HG03558 (cell line): Measurements from ENCODE around the gene PLA2G15.

Experiments
- ATAC-seq: cut with Tn5 transposase; IDR thresholded peaks from one replicate; pipeline ENCODE4 v1.9.1; 2021; ENCODE audit warnings: moderate number of reproducible peaks; ENCODE audit not compliant: unreplicated experiment; ENCODE audit errors: extremely low read depth

The PLA2G15 gene, protein sequence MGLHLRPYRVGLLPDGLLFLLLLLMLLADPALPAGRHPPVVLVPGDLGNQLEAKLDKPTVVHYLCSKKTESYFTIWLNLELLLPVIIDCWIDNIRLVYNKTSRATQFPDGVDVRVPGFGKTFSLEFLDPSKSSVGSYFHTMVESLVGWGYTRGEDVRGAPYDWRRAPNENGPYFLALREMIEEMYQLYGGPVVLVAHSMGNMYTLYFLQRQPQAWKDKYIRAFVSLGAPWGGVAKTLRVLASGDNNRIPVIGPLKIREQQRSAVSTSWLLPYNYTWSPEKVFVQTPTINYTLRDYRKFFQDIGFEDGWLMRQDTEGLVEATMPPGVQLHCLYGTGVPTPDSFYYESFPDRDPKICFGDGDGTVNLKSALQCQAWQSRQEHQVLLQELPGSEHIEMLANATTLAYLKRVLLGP

DNA sequence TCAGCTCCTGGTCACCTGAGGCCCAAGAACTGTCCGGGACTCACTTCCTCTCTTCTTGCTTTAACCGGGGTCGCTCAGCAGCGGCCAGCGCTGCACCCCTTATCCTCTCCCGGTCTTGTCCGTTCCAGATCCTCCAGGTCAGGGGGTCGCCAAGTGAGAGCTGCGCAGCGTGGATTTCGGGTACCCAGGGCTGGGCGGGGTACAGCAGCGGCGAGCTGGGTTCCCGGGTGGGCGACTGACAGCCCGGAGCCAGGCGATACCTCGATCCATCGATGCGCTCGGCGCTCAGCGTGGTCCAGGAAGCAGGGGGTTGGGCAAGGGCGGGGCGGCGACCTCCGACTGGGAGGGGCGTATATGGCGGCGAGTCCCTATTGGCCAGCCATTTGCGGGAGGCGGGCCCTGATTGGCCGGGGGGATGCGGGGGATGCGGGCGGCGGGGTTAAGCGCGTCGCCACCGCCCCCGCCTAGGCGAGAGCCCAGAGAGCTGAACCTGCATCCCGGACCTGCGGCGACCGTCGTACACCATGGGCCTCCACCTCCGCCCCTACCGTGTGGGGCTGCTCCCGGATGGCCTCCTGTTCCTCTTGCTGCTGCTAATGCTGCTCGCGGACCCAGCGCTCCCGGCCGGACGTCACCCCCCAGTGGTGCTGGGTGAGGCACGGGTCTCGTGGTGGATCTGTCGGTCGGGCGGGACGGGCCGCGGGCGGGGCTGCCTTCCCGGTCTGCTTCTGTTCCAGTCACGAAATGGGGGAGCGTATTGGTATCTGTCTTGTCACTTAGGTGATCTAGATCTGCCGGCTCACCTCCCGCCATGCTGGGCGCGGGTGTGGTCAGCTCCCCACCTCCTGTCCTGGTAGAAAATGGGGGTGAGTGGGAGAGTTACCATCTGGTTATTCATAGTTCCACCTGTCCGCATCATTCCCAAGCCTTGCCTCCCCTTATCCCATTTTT lies at the start of gene PLA2G15:
TSS of gene PLA2G15 (plus strand) at position 471 of the 951 bp plus-strand sequence. CDS start at position 525, 54 bp downstream.
- ATAC-seq, result peak; percentile 45

DNA sequence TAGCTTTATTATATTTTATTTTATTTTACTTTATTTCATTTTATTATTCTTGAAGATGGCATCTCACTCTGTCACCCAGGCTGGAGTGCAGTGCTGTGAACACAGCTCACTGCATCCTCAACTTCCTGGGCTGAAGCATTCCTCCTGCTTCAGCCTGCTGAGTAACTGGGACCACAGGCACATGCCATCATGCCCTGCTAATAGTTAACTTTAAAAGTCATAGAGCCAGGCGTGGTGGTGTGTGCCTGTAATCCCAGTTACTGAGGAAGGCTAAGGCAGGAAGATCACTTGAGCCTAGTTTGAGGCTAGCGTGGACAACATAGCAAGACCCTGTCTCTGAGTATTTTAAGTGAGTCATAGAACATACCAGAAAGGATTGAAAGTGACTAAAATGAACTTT lies 47.9 kb upstream of the PLA2G15 start:
- no peak for ATAC-seq

DNA sequence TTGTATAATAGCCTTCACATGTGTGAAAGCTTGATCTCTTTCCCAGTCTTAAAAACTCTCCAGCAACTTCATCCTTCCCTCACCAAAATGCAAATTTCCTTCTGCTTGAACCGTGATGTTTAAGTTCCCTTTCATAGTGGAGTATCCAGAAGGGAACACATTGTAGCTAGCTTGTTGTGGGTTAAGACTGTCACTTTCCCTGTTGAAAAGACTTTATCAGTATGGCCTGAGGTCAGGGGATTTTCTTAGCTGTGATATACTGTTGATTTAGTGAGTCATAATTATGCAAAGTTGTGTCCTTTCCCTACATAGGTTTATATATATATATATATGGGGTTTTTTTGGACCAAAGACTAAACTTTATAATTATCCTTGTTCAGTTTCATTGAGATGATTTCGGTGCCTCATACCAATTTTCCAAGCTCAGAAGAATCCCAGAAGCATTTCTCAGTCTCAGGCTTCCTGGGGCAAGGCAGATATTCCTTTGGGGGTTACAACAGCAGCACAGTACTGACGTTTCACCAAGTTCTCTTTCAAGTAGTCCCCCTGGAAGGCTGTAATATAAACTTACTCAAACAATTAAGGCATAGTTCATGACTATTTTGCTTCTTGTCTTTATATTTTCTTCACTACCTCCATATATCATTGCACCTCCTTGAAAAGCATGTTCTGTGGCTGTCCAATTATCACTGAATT lies 44.9 kb upstream of the PLA2G15 start:
- ATAC-seq, result no peak

DNA sequence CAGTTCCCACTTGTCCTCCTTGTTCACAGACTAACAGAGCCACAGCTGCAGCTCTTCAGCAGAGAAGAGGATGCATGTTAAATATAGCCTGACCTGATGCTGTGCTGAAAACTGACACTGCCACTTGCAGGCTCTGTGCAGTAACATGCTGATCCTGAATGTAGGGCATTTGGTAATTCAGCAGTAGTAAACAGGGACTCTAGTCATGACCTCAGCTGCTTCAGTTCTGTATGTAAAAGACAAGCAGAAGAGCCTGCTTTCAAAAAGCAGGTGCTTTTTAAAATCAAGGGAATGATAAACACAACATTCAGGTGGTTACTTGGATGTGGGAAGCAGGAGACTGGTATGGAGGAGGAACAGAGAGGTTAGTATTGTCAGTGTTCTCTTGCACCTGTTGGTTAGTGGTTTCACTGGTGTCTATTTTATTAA lies 43.1 kb upstream of the PLA2G15 start:
- no peak for ATAC-seq

DNA sequence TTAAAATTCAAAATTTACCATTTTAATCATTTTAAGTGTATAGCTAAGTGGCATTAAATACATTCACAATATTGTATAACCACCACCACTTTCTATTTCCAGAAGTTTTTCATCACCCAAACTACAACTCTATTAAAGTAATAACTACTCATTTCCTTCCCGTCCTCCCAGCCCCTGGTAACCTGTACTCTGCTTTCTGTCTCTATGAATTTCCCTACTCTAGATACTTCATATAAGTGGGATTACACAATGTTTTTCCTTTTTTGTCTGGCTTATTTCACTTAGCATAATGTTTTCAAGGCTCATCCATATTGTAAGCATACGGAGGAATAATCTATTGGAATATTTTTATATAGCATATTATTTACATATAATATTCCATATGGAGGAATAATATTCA lies 38.9 kb upstream of the PLA2G15 start:
- no peak for ATAC-seq

DNA sequence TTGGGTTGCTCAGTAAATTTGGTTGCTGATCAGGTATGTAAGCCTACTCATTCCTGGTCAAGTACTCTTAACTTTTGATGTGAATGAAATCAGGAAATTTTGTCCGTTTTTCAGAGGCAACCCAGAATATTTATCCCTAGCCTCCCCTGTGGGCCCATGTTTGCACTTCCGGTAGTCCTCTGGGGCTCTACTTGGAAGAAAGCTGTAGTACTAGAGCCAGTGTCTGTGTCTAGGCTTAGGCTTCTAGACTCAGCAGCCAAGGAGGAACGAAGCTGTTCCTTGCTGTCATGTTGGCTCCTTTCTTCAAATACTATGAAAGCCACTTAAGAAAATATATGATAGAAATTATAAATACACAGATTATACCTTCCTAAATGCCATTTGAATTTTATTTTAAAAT lies 30.4 kb upstream of the PLA2G15 start:
- ATAC-seq, result no peak

DNA sequence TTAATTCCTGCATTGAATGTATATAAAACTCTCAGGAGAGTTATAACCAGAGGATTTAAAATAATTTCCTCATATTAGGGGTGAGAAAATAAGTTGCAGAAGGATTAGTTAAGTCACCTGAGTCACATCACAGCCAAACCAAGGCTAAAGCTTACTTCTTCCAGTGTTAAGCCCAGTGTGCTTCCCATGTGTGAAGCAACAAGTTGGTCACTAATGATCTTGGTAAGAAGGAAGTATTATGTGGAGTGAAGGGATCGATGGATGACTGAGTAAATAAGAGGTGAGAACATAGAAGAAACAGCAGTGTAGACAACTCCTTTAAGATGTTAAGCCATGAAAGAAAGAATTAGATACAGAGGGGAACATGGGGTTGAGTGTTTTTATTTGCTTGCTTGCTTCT lies 29.9 kb upstream of the PLA2G15 start:
- ATAC-seq, result no peak

DNA sequence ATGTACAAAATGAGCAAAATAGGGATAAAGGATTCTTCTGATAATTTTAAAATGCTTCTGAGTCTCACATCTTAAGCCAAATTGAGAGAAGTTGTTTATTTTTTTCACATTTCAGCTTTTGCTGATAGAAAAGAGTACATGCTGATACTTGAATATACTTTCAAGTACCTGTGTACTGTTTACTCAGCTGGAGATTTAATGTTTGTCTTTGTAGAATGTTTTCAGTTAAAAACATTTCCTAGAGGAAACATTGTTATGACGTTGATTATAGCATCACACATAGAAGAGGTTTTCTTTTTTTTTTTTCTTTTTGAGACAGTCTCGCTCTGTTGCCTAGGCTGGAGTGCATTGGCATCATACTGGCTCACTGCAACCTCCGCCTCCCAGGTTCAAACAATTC lies 28.9 kb upstream of the PLA2G15 start:
- no peak for ATAC-seq

DNA sequence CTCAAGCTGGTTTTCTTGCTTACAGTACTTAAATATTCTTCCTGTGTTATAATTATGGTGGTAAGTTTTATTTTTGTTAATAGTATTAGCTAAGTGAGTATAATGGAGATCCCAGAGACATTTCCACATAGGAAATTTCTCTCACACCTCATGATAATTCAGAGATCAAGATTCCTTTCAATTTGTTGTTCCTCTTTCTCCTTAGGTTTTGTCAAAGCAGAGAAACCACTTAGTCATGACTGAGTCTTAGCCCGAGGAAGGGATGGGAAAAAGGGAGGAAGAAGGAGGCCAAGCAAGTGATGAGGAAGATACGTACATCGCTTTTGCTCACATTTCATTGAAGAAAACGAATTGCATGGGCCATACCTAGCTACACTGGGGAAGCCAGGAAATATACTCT lies 27.7 kb upstream of the PLA2G15 start:
- no peak for ATAC-seq

DNA sequence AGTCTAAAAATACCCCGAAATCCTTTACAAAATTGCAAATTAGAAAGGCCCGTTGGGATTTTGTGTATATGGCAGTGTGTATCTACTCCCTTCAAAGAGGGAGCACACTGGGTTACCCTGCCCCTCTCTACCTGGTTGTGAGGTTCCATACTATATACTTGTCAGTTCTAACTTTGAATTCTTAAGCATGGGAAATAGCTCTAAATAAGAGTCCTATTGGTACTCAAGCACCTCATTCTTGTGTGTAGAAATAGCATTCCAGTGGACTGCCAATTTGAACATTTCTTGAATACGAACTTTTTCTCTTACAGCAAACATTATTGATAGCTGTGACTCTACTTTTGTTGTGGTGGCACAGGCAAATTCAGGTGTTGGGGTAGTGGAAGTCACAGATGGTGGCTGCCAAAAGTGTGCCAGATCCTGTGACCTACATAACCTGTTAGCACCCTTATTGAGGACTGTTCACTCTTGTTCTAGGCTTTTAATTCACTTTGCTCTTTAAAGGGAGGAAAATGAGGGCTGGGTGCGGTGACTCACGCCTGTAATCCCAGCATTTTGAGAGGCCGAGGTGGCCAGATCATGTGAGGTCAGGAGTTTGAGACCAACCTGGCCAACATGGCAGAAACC lies 25.3 kb upstream of the PLA2G15 start:
- ATAC-seq, result no peak

DNA sequence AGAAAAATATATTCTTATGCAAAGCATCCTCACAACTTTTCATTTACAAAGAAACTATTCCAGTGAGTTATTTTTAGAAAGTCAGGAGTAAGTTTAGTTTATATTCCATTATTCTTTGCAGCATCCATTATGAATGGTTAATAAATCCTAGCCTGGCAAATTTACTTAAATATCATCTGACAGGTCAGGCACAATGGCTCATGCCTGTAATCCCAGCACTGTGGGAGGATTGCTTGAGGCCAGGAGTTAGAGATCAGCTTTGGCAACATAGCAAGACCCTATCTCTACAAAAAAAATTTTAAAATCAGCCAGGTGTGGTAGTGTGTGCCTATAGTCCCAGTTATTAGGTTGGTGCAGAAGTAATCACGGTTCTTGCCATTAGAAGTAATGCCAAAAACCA lies 22.1 kb upstream of the PLA2G15 start:
- ATAC-seq, result no peak

DNA sequence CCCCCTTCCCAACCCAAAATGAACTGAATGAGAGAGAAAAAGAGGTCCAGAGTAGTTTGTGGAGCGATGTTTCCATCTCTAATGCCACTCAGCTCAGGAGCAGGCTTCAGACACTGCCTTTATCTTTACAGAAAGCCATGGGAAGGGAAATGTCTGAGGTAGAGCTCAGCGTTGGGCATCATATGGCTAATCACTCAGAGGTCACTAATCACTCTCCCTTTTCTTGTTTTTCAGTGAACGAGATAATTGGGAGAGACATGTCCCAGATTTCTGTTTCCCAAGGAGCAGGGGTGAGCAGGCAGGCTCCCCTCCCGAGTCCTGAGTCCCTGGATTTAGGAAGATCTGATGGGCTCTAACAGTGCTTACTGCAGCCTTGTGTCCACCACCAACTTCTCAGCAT lies 19.1 kb upstream of the PLA2G15 start:
- no peak for ATAC-seq

DNA sequence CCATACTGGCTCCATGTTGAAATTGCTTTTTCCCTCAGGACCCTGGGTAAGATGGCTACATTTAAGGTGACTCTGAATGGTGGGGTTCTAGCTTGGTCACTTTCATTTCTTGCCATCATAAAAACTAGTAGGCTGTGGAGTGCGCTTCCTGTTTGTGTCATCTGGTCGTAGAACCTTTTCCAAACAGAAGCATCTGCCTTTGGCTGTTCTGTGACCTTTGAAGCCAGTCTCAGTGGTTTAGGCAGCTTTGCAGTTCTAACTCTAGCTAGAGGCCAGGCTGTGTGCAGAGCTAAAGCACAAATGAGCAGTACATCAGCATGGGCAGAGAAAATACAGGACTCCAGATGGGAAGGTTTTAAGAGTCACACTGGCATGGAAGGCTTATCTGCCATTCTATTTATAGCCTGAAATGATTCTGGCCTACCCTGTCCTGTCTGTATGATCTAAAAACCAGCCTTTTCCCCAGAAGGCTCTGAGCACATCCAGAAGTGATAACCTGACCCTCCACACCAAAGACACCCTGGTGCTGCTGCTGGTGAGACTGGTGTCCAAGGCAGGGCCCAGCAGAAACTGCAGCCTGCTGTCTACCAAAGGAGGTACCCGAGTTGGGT lies 17.9 kb upstream of the PLA2G15 start:
- ATAC-seq, result no peak

DNA sequence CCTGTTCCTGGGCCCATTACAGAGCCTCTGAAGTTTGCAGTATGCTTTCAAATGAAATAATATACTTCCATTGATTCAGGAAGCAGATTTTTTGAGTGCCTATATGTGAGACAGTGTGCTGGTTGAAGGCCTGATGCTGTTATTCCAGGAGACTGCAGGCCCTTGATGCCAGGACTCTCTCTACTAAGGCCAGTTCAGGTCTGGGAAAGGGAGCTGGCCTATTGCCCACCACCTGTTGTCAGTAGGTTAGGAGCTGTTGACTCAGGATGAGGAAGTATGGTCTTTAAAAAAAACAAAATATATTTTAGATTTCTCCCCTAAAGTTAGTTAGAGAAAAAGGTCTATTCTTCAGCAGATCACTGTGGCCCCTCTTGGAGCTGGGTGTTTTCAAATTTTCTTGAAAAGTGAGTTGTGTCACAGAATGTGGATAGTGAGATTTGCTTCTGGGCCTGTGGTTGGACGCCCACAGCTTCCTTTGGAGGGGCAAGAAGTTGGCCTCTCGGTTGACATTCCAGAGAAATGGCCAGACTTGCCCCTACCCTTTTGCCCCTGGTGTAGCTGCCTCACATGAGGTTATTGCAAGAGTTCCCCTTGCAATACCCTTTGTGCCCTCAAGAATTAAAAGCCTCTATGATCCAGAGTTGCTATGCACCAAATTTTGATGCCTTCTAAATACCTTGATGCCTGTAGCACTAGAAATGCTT lies 17.2 kb upstream of the PLA2G15 start:
- ATAC-seq, result no peak

DNA sequence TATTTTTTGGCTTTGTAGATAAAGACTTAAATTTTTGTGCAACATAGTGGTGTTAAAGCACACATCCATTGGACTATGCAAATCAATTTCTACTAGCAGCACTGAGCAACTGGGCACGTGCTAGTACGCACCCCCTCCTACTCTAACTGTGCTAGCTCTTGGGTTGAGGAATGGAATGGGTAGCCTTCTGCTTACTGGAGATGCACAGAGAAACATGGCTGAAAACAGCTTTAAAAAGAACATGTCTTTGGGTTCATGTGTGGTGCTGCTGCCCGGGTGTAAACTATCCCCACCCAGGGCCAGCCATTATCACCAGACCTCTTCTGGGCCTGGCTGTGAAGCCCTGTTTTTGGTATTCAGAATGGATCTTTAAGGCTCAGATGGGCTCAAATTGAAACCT lies 16.5 kb upstream of the PLA2G15 start:
- no peak for ATAC-seq

DNA sequence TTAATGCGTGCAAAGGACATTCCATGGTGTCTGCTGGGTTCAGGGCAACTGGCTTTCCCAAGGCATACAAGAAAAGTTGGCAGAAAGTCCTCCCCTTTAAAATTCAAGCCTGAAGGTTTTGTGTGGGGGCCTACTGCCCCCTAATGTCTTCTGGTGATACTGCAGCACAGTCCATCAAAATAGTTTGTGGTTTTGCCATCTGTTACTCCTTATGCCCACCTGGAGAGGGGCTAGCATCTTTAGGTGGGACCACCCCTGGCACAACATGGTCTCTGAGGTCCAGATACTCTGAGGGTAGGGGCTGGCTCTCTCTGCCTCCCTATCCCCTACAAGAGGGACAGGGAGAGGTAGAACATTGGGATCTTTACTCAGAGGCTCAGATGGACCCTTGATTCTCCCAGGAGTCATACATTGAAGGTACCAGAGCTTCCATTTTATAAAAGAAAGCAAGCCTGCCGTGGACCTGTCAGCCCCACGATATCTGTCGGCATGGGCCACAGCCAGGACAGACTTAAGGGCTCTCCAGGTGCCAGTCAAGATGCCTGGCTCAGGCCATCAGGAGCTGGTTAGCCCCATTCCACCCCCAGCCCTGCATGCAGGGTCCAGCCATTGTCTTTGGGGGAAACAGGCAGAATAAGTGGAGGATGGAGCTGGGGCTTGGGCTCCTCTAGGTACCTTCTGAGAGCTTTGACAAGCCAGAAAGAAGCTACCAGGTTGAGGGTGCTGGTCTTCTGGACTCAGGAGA lies 15.6 kb upstream of the PLA2G15 start:
- ATAC-seq, result no peak

DNA sequence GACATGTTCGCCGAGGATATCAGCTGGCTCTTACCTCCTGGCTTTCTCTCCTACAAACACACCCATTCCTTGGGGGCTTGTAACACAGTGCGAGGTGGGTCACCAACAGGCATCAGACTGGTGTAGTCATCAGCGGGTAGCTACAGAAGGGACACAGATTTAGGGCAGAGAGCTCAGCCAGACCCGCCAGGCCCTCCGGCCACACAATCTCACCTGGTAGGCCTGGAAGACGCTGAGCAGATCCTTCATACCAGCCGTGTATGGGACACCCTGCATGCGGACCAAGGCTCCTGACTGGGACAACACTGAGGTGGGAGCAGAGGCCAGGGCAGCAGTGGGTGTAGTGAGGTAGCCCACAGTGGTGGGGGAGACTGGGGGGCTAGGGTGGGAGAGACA lies 15.0 kb upstream of the PLA2G15 start:
- no peak for ATAC-seq

DNA sequence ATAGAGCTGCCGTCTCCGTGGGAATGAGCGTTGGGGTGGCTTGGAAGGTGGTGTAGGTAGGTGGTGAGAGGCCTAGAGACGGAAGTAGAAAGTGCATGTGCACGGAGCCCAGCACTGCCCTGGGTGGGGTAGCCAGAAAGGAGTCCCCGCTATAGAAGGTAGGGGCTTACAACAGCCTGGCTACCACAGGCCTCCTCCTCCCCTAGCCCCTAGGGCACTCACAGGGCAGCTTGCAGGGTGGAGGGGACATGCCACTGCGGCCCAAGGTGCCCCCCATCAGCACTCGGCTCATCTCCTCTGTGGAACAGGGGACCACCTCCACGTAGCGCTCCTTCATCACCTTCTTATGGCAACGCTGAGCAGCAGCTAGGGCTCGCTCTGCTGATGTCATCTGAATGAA lies 14.2 kb upstream of the PLA2G15 start:
- ATAC-seq, result no peak
